ENCODE results near the gene ZNF618.

The ZNF618 gene

GRCh38 chr9:113885183-113886025 lies 9.3 kb downstream of the ZNF618 start:
- no peak overlapping the region for H3K9ac ChIP-seq (ENCODE audit: low read depth, low read length)
- no peaks in the 10 kb centered on the region for H3K36me3 ChIP-seq (ENCODE audit: control insufficient read depth, insufficient read depth, low read length)
- no peak overlapping the region for H3K4me3 ChIP-seq (ENCODE audit: low read depth, low read length)
- no peaks in the 10 kb centered on the region for H3K27me3 ChIP-seq (ENCODE audit: control insufficient read depth, insufficient read depth, low read length)
- peaks cover 12% of the 10 kb centered on the region for H3K4me1 ChIP-seq (ENCODE audit: control insufficient read depth, insufficient read depth, low read length)
- H3K9me3 ChIP-seq (ENCODE audit: control insufficient read depth, insufficient read depth, low read length), result no peaks in the 10 kb centered on the region

DNA sequence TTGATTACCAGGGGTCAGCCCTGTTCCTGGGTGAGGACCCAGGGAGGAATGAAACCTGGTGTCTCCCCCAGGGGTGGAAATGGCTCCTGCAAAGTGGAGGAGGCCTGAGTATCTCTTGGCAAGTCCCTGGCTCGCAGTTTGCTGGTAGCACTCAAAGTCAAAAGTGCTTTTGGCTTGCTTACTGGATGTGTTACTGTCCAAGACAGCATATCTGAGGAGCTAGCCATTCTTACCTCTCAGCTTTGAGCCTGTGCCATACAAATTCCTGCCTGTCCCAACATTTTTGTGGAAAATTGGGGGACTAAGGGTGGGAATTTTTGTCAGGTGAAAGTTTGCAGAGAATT lies 9.9 kb downstream of the ZNF618 start:
- Histone ChIP-seq H3K4me3 (ENCODE audit: low read depth, low read length) (no peak overlapping the region), H3K27me3 (ENCODE audit: control insufficient read depth, insufficient read depth, low read length) (no peaks in the 10 kb centered on the region), H3K9ac (ENCODE audit: low read depth, low read length) (no peak overlapping the region), H3K4me1 (ENCODE audit: control insufficient read depth, insufficient read depth, low read length) (peaks cover 12% of the 10 kb centered on the region), H3K36me3 (ENCODE audit: control insufficient read depth, insufficient read depth, low read length) (no peaks in the 10 kb centered on the region), H3K9me3 (ENCODE audit: control insufficient read depth, insufficient read depth, low read length) (no peaks in the 10 kb centered on the region)

- Histone ChIP-seq H3K36me3 (ENCODE audit: control insufficient read depth, insufficient read depth, low read length) (no peaks in the 10 kb centered on the region), H3K9me3 (ENCODE audit: control insufficient read depth, insufficient read depth, low read length) (no peaks in the 10 kb centered on the region), H3K9ac (ENCODE audit: low read depth, low read length) (no peak overlapping the region), H3K4me3 (ENCODE audit: low read depth, low read length) (no peak overlapping the region), H3K27me3 (ENCODE audit: control insufficient read depth, insufficient read depth, low read length) (no peaks in the 10 kb centered on the region), H3K4me1 (ENCODE audit: control insufficient read depth, insufficient read depth, low read length) (peaks cover 12% of the 10 kb centered on the region)
Observed at GRCh38 chr9:113886466-113886865, 10.4 kb downstream of the ZNF618 start.

DNA sequence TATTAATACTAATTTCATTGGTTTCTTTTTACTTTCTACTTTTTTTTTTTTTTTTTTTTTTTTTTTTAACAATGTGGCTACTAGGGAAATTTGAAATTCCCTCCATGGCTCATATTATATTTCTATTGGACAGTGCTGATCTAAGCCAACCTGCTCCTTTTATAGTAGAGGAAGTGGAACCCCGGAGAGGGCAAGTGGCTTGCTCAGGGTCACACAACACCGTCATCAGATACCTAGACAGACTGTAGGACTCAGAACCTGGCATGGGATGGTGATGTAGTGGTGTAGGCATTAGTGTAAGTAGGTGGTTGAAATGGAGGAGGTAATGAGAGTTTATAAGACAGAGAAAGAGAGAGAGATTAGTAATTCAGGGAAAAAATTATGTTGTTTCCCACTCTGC lies 10.8 kb downstream of the ZNF618 start:
- Histone ChIP-seq H3K9me3 (ENCODE audit: control insufficient read depth, insufficient read depth, low read length) (no peaks in the 10 kb centered on the region), H3K4me3 (ENCODE audit: low read depth, low read length) (no peak overlapping the region), H3K4me1 (ENCODE audit: control insufficient read depth, insufficient read depth, low read length) (peaks cover 12% of the 10 kb centered on the region), H3K9ac (ENCODE audit: low read depth, low read length) (no peak overlapping the region), H3K36me3 (ENCODE audit: control insufficient read depth, insufficient read depth, low read length) (no peaks in the 10 kb centered on the region), H3K27me3 (ENCODE audit: control insufficient read depth, insufficient read depth, low read length) (no peaks in the 10 kb centered on the region)

DNA sequence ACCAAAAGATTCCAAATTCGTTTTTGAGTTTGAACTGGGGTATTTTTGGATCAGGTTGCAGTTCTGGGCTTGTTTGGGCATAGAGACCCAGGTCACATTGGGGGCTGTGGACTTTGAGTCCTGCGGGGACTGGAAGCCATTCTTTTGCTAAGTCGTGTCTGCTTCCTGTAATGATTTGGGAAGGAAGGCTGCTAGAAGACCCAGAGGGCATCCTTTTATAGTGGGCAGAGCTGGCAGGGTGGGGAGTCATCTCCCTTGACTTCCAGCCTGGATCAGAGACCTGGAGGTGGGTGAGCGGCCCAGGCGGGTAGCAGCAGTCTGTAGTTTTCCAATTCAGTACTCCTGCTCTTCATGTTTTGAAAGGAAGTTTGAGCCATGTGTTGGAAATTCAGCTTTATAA lies 11.3 kb downstream of the ZNF618 start:
- Histone ChIP-seq H3K4me1 (ENCODE audit: control insufficient read depth, insufficient read depth, low read length) (peaks cover 12% of the 10 kb centered on the region), H3K9ac (ENCODE audit: low read depth, low read length) (no peak overlapping the region), H3K36me3 (ENCODE audit: control insufficient read depth, insufficient read depth, low read length) (no peaks in the 10 kb centered on the region), H3K27me3 (ENCODE audit: control insufficient read depth, insufficient read depth, low read length) (no peaks in the 10 kb centered on the region), H3K4me3 (ENCODE audit: low read depth, low read length) (no peak overlapping the region), H3K9me3 (ENCODE audit: control insufficient read depth, insufficient read depth, low read length) (no peaks in the 10 kb centered on the region)

- Histone ChIP-seq H3K9me3 (ENCODE audit: control insufficient read depth, insufficient read depth, low read length) (no peaks in the 10 kb centered on the region), H3K4me1 (ENCODE audit: control insufficient read depth, insufficient read depth, low read length) (peaks cover 12% of the 10 kb centered on the region), H3K9ac (ENCODE audit: low read depth, low read length) (no peak overlapping the region), H3K36me3 (ENCODE audit: control insufficient read depth, insufficient read depth, low read length) (no peaks in the 10 kb centered on the region), H3K27me3 (ENCODE audit: control insufficient read depth, insufficient read depth, low read length) (no peaks in the 10 kb centered on the region), H3K4me3 (ENCODE audit: low read depth, low read length) (no peak overlapping the region)
Observed at GRCh38 chr9:113888336-113888735, 12.2 kb downstream of the ZNF618 start.

DNA sequence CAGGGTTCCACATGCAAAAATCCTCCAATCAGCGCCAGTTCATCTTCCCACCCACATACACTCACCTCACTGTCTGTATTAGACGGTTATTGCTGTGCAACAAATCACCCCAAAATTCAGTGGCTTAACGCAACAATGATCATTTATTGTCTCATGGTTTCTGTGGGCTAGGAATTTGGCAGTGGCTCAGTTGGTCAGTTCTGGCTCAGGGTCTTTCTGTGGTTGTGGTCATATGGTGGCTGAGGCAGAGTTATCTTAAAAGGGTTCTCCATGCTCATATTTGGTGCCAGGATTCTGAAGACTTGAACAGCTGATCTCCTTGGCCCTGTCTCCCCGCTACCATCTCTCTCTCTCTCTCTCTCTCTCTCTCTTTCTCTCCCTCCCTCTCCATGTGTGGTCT lies 12.9 kb downstream of the ZNF618 start:
- peaks cover 12% of the 10 kb centered on the region for H3K4me1 ChIP-seq (ENCODE audit: control insufficient read depth, insufficient read depth, low read length)
- no peaks in the 10 kb centered on the region for H3K9me3 ChIP-seq (ENCODE audit: control insufficient read depth, insufficient read depth, low read length)
- H3K27me3 ChIP-seq (ENCODE audit: control insufficient read depth, insufficient read depth, low read length), result no peaks in the 10 kb centered on the region
- no peak overlapping the region for H3K9ac ChIP-seq (ENCODE audit: low read depth, low read length)
- H3K36me3 ChIP-seq (ENCODE audit: control insufficient read depth, insufficient read depth, low read length), result no peaks in the 10 kb centered on the region
- no peak overlapping the region for H3K4me3 ChIP-seq (ENCODE audit: low read depth, low read length)

- Histone ChIP-seq H3K4me1 (ENCODE audit: control insufficient read depth, insufficient read depth, low read length) (peaks cover 7% of the 10 kb centered on the region), H3K27me3 (ENCODE audit: control insufficient read depth, insufficient read depth, low read length) (no peaks in the 10 kb centered on the region), H3K36me3 (ENCODE audit: control insufficient read depth, insufficient read depth, low read length) (no peaks in the 10 kb centered on the region), H3K9me3 (ENCODE audit: control insufficient read depth, insufficient read depth, low read length) (no peaks in the 10 kb centered on the region), H3K4me3 (ENCODE audit: low read depth, low read length) (no peak overlapping the region), H3K9ac (ENCODE audit: low read depth, low read length) (no peak overlapping the region)
Observed at GRCh38 chr9:113890704-113891103, 14.6 kb downstream of the ZNF618 start.

- peaks cover 2% of the 10 kb centered on the region for H3K4me1 ChIP-seq (ENCODE audit: control insufficient read depth, insufficient read depth, low read length)
- no peaks in the 10 kb centered on the region for H3K27me3 ChIP-seq (ENCODE audit: control insufficient read depth, insufficient read depth, low read length)
- no peaks in the 10 kb centered on the region for H3K9me3 ChIP-seq (ENCODE audit: control insufficient read depth, insufficient read depth, low read length)
- no peak overlapping the region for H3K4me3 ChIP-seq (ENCODE audit: low read depth, low read length)
- no peaks in the 10 kb centered on the region for H3K36me3 ChIP-seq (ENCODE audit: control insufficient read depth, insufficient read depth, low read length)
- no peak overlapping the region for H3K9ac ChIP-seq (ENCODE audit: low read depth, low read length)
Observed at GRCh38 chr9:113892861-113893491, 16.9 kb downstream of the ZNF618 start.

DNA sequence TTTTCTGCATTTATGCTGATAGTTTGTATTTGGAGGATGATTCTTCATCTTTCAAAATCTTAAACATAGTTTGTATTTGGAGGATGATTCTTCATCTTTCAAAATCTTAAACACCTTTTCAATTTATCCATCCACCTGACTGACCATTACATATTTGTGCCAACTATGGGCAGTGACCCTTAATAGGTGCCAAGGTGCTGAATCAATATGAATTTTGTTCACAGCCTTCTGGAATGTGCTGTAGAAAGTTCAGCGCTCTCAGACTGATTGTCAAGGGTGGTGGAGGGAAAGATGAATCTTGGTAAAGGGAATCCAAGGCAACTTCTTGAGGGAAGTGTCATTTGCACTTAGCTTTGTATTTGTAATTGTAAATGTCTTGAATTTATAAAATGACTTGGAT lies 18.1 kb downstream of the ZNF618 start:
- Histone ChIP-seq H3K4me3 (ENCODE audit: low read depth, low read length) (no peak overlapping the region), H3K9me3 (ENCODE audit: control insufficient read depth, insufficient read depth, low read length) (no peaks in the 10 kb centered on the region), H3K4me1 (ENCODE audit: control insufficient read depth, insufficient read depth, low read length) (no peaks in the 10 kb centered on the region), H3K27me3 (ENCODE audit: control insufficient read depth, insufficient read depth, low read length) (no peaks in the 10 kb centered on the region), H3K36me3 (ENCODE audit: control insufficient read depth, insufficient read depth, low read length) (no peaks in the 10 kb centered on the region), H3K9ac (ENCODE audit: low read depth, low read length) (no peak overlapping the region)

DNA sequence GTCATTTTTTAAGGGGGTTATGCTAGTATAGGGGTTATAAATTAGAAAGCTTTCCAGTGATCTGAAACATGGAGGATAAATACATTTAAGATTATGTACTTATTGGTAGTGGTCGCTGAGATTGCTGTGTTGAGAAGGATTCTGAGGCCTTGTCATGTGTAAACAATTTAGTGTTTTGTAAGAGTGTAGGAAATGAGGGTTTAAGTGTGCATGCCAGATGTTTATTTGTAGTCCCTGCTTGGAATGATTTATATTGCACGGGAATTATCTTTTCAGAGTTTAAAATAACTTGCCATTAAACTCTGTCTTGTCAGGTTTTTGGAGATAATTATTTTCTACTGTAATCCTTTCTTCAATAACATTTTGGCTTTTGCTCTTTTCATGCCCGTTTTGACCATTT lies 19.4 kb downstream of the ZNF618 start:
- Histone ChIP-seq H3K27me3 (ENCODE audit: control insufficient read depth, insufficient read depth, low read length) (no peaks in the 10 kb centered on the region), H3K4me3 (ENCODE audit: low read depth, low read length) (no peak overlapping the region), H3K9ac (ENCODE audit: low read depth, low read length) (no peak overlapping the region), H3K36me3 (ENCODE audit: control insufficient read depth, insufficient read depth, low read length) (no peaks in the 10 kb centered on the region), H3K4me1 (ENCODE audit: control insufficient read depth, insufficient read depth, low read length) (no peaks in the 10 kb centered on the region), H3K9me3 (ENCODE audit: control insufficient read depth, insufficient read depth, low read length) (no peaks in the 10 kb centered on the region)

DNA sequence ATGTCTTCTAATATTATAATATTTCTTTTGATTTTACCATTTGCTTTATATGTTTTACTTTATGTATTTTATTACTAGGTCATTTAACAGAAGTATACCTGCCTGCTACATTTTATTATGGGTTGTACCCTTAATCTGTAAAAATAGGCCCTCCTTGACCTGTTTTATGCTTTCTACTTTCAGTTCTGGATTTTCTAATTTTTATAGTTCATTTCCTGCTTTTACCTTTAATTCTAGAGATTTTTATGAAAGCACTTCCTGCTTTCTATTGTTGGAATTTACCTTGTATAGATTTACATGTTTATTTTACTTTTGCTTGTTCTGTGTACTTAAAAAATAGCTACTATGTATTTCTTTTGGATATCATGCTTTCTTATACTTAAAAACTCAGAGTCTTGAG lies 20.6 kb downstream of the ZNF618 start:
- Histone ChIP-seq H3K9me3 (ENCODE audit: control insufficient read depth, insufficient read depth, low read length) (no peaks in the 10 kb centered on the region), H3K9ac (ENCODE audit: low read depth, low read length) (no peak overlapping the region), H3K4me1 (ENCODE audit: control insufficient read depth, insufficient read depth, low read length) (no peaks in the 10 kb centered on the region), H3K4me3 (ENCODE audit: low read depth, low read length) (no peak overlapping the region), H3K36me3 (ENCODE audit: control insufficient read depth, insufficient read depth, low read length) (no peaks in the 10 kb centered on the region), H3K27me3 (ENCODE audit: control insufficient read depth, insufficient read depth, low read length) (no peaks in the 10 kb centered on the region)
